ENCODE data around the gene ANKRD55. TPM values are rescaled to one million over a fixed set of nuclear protein-coding genes. Genes with fewer than 3 reads are reported as not detected.
A peak's percentile ranks its signal among the peaks of the same experiment; 100 is the strongest.

ANKRD55 gene
- total RNA-seq, 1 donor from 2014 or later: not detected

DNA sequence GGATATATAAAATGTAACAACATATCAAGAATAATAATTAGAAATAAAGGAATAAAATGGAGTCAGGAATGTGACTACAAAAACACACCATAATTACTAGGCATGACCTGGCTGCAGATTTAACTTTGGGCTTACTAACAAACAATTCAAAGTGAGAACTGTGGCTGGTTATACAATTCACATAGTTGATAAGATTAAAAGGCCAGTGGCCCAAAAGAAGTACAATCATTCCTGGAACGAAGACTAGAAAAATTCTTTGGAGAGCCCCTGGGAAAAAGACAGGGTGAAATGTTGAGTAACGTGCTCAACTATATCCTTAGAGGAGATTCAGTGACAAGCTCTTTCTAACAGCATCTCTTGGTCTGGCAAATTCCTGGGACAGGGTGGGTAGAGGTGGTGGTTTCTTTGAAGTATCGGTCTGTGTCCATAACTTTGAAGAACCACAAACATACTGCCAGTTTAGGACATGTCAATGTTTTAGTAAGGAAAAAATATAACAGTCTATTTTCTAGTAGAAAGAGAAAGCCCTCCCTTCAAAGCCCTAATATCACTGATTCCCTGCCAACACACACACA lies 163.4 kb downstream of the ANKRD55 start:
- Mint-ChIP-seq H3K9me3 (peaks cover 5% of the 10 kb centered on the region), H3K27me3 (no peaks in the 10 kb centered on the region), H3K36me3 (no peaks in the 10 kb centered on the region), H3K27ac (peak overlapping the region; percentile 41), H3K4me3 (no peak overlapping the region), H3K4me1 (ENCODE audit: unreplicated experiment) (peaks cover 14% of the 10 kb centered on the region)
- no peak for TF ChIP-seq CTCF (conservative IDR thresholded peaks at IDR 0.05)
- no peak for DNase-seq (ENCODE audit: extremely low spot score, unreplicated experiment)

- peaks cover 14% of the 10 kb centered on the region for H3K4me1 Mint-ChIP-seq (ENCODE audit: unreplicated experiment)
- no peak overlapping the region for H3K4me3 Mint-ChIP-seq
- H3K36me3 Mint-ChIP-seq: no peaks in the 10 kb centered on the region
- no peaks in the 10 kb centered on the region for H3K27me3 Mint-ChIP-seq
- H3K9me3 Mint-ChIP-seq: no peaks in the 10 kb centered on the region
- TF ChIP-seq CTCF (conservative IDR thresholded peaks at IDR 0.05): no peak
- no peak overlapping the region for H3K27ac Mint-ChIP-seq
- DNase-seq (ENCODE audit: extremely low spot score, unreplicated experiment): no peak
These were observed 166.1 kb downstream of the ANKRD55 start for GRCh38 chr5:56066931-56067450.

DNA sequence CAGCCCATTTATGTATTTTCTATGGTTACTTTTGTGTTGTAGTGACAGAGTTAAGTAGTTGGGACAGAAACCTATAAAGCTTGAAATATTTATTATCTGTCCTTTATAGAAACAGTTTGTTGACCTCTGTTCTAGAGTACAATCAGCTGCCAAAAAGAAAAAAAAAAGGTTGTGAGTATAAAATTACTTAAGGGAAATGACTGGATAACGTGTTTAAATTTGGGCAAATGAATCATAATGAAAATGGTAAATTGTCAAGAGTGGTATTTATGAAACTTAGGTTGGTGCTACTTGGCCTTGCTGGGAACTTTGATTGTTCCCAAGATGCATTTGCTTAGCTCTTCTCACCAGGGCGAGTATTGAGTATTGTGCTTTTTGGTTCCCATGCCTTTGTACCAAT lies 168.1 kb downstream of the ANKRD55 start:
- no peak for TF ChIP-seq CTCF (conservative IDR thresholded peaks at IDR 0.05)
- Mint-ChIP-seq H3K4me3 (no peak overlapping the region), H3K36me3 (no peaks in the 10 kb centered on the region), H3K4me1 (ENCODE audit: unreplicated experiment) (no peaks in the 10 kb centered on the region), H3K9me3 (peaks cover 6% of the 10 kb centered on the region), H3K27me3 (no peaks in the 10 kb centered on the region), H3K27ac (no peak overlapping the region)
- no peak for DNase-seq (ENCODE audit: extremely low spot score, unreplicated experiment)

DNA sequence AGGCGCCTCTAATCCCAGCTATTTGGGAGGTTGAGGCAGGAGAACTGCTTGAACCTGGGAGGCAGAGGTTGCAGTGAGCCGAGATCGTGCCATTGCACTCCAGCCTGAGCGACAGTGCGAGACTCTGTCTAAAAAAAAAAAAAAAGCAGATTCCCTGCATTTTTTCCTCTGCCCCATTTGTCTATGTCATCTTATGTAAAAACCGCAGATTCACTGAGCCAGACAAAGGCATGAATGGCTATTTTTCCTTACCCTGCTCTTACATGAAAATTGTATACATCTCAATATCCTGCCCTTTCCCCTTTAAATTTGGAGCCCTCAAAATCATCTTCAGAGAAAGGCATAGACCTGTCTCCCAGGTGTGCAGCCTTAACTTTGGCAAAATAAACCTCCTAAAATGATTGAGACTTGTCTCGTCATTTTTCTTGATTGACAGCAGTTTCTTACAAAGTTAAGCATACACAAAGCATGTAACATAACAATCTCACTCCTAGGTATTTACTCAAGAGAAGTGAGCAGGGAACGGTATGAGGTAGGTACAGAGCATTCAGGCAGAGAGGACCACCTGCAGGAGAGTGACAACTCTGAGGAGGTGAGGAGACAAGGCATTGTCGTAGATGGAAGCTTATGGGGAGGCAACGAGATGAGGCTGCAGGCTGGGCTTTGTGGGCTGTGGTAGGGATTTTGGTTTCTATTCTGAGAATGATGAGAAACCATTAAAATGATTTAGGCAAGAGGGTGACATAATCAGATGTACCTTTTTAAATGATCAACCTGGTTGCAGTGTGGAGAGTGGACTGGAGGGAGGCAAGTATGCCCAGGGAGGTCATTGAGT lies 172.6 kb downstream of the ANKRD55 start:
- DNase-seq (ENCODE audit: extremely low spot score, unreplicated experiment): no peak
- Mint-ChIP-seq H3K4me3 (no peak overlapping the region), H3K36me3 (no peaks in the 10 kb centered on the region), H3K27ac (peak overlapping the region; percentile 1), H3K9me3 (peaks cover 9% of the 10 kb centered on the region), H3K27me3 (peaks cover 3% of the 10 kb centered on the region), H3K4me1 (ENCODE audit: unreplicated experiment) (peaks cover 11% of the 10 kb centered on the region)
- no peak for TF ChIP-seq CTCF (conservative IDR thresholded peaks at IDR 0.05)

GRCh38 chr5:56059854-56060253 lies 173.3 kb downstream of the ANKRD55 start:
- no peak overlapping the region for H3K27ac Mint-ChIP-seq

More at GRCh38 chr5:56059854-56060253, 173.3 kb downstream of the ANKRD55 start:
- peaks cover 3% of the 10 kb centered on the region for H3K27me3 Mint-ChIP-seq
- TF ChIP-seq CTCF (conservative IDR thresholded peaks at IDR 0.05): no peak
- peaks cover 11% of the 10 kb centered on the region for H3K4me1 Mint-ChIP-seq (ENCODE audit: unreplicated experiment)
- DNase-seq (ENCODE audit: extremely low spot score, unreplicated experiment): no peak
- no peaks in the 10 kb centered on the region for H3K36me3 Mint-ChIP-seq
- H3K4me3 Mint-ChIP-seq: no peak overlapping the region
- peaks cover 9% of the 10 kb centered on the region for H3K9me3 Mint-ChIP-seq

Data from type B pancreatic cell (in vitro differentiated cells).